GM12801 (cell line): Measurements from ENCODE around the gene TTC39C.

Experiments used
- TF ChIP-seq, protein P1 (sequence below): IDR thresholded peaks from one replicate; pipeline ENCODE4 v1.5.1; 2011; ENCODE audit warnings: control low read depth; ENCODE audit not compliant: insufficient read length; ENCODE audit errors: extremely low read depth

The TTC39C gene

DNA sequence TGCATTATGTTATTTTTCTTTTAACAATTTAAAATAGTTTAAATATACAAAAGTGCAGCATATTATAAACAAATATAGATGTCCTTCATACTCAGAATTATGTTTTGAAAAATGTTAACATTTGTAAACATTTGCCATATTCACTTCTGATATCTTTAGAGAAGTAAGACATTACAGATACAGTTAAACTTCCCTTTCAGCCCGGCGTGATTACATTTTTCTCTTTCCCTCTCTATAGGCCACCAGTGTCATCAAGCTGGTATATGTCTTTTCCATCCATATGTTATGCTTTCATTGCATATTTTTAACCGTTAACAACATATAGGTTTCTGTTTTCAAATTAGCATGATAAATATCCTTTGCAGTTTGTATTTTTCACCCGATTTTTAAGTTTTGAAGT is 27.1 kb downstream of the TTC39C start:
- TF ChIP-seq, protein P1, sequence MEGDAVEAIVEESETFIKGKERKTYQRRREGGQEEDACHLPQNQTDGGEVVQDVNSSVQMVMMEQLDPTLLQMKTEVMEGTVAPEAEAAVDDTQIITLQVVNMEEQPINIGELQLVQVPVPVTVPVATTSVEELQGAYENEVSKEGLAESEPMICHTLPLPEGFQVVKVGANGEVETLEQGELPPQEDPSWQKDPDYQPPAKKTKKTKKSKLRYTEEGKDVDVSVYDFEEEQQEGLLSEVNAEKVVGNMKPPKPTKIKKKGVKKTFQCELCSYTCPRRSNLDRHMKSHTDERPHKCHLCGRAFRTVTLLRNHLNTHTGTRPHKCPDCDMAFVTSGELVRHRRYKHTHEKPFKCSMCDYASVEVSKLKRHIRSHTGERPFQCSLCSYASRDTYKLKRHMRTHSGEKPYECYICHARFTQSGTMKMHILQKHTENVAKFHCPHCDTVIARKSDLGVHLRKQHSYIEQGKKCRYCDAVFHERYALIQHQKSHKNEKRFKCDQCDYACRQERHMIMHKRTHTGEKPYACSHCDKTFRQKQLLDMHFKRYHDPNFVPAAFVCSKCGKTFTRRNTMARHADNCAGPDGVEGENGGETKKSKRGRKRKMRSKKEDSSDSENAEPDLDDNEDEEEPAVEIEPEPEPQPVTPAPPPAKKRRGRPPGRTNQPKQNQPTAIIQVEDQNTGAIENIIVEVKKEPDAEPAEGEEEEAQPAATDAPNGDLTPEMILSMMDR = no peak

DNA sequence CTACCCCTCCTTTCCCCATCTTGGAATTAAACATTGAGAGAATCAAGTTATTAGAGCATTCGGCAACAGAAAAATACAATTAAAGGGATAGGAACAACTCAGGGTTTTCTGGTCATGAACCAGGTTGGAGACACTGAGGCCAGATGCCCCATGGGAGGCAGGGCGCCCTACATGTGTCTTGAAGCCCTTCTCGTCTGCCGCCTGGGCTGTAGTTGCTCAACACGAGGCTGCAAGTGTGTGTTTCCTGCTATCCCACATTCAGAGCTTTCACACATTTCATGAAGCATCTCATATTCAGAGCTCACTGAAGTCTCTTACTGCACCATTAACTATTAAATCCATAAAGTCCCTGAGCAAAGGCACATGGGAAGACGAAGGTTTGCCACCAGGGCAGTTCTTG is 28.8 kb downstream of the TTC39C start:
- TF ChIP-seq, protein P1 = no peak

DNA sequence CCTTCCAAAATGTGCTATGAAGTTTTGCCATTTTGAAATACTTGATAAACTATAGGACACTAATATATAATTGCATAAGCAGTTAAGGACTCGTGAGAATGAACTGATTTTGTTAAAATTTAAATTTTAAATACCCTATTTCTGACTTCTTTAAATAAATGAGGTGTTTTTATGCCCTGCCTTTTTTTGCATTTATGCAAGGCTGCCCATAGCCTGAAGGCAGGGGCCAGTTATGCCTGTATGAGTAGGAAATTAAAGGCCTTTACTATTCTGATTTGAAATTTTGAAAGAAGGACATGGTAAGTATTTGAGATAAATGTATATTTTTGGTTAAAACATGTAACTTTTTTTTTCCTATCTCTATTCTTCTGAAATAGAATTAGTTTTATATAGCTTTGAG is 33.7 kb downstream of the TTC39C start:
- TF ChIP-seq, protein P1 = no peak

DNA sequence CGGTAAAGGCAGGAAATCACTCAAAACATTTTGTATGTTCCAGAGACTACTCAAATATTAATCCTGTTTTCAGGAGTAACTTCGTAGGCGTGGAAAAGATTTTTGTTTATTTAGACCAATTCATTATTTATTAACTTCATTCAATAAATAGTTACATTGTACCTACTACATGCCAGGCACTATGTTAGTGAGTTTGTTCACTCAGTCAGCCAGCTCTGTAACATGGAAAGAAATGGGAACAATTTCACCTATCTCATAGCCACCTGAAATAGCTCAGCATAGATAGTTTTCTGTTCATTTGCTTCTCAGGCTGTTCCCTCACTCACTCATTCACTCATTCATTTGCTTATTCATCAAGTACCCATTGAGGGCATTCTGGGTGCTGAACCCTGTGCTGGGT is 34.6 kb downstream of the TTC39C start:
- TF ChIP-seq, protein P1 = no peak

DNA sequence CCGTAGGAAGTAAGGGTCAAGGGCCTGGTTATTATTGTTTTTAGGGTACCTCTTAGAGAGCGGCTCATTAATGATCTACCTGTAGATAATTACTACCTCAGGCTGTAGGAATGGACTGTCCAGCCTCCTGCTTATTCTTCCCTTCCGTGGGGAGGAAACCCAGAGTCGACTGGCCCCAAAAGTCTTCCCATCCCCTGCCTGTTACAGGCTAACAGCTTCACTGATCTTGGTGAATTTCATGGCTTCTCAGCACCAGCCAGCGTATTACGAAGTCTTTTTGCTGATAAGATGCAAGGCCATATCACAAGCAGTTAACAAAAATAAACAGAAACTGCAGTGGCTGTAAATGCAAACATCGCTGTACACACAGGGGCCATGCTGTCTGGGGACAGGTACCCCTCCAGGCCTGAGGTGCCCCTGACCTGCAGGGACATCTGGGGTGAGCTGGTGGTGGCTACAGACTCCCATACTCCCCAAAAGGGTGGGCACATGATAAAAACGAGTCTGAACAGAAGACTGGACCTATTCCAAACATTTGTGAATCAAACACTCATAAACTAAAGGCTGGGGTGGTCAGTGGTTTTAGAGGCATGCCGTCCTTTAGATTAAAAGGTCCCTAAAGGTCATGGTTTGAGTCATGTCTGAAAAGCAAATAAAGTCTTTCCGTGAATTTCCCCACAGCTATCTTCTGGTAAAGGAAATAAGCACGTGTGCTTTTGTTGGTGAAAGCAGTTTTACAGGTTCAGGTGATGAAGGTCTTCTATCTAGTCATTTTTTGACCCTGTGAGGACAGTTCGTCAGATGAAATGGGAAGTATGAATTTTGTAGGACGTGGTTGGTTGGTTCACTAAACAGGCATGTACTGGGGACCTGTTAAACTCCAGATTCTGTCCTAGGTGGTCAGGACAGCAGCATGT is 36.7 kb downstream of the TTC39C start:
- TF ChIP-seq, protein P1 = no peak

DNA sequence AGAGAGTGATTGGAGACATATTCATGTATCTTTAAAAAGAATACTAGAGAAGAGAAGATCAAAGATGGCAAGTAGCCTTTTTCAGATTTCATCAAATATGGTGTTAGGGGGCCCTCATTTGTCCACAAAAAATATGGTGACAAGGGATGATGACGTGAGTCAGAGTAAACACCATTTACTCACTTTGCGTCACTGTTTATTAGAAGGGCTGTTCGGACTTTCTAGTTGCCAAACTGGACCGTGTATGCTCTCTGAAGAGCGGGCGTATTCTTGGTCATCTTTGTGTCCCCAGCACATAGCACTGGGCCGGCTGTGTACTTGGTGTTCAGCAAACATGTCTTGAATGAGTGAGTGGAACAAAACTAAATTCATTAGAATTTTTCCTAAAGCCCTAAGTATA is 37.5 kb downstream of the TTC39C start:
- TF ChIP-seq, protein P1 = no peak

DNA sequence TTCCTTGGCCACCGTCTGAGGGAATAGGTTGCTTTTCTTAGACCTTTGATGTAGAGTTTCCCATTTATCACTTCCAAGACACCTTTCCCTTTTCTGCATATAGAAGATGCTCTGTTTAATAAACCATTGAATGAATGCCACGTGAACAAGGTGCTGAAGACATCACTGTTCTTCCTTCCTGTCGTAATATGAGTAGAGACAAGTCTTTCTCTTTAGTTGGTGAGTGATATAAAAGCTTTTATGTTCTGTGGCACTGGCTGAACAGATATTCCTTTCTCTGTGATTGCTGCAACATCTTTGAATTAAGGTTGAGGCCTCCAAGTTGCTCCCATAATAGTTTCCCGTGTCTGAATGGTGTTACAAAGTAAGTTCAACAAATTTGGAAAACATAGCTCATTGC is 38.7 kb downstream of the TTC39C start:
- TF ChIP-seq, protein P1 = no peak
